ENCODE measurements around the gene BMP5. TPM values are rescaled to one million over a fixed set of nuclear protein-coding genes. Genes with fewer than 3 reads are reported as not detected.

The BMP5 gene
- polyA plus RNA-seq, 1 donor (not counting 4 experiments of a cell fraction or from before 2014, with no cell fraction given), result not detected

GRCh38 chr6:55874316-55874715 is 1.1 kb downstream of the BMP5 start:
- H3K27ac ChIP-seq (ENCODE audit: control insufficient read depth, insufficient read depth, low read length), result no peak overlapping the region
- no peak overlapping the region for H3K9ac ChIP-seq (ENCODE audit: control insufficient read depth, extremely low read depth, insufficient read depth, low read length)
- H3K4me2 ChIP-seq (ENCODE audit: control insufficient read depth, extremely low read depth, insufficient read depth, low read depth, low read length), result no peak overlapping the region
- no peaks in the 10 kb centered on the region for H4K20me1 ChIP-seq (ENCODE audit: control insufficient read depth, extremely low read depth, insufficient read depth, low read length)
- DNase-seq (ENCODE audit: low read depth, low spot score) (no peak), FAIRE-seq (no peak)
- no peaks in the 10 kb centered on the region for H3K9me1 ChIP-seq (ENCODE audit: control insufficient read depth, extremely low read depth, insufficient read depth, low read length)
- no peak overlapping the region for H2AFZ ChIP-seq (ENCODE audit: control insufficient read depth, low read length)
- dilution Hi-C loops (cut with MboI; ENCODE audit: extremely low pct_ligation_motif_present, low sequenced_read_pairs), result no loop called here
- TF ChIP-seq CTCF (optimal IDR thresholded peaks at IDR 0.05 in 1 of 3, IDR thresholded peaks at IDR 0.05 in 1 of 3, conservative IDR thresholded peaks at IDR 0.05 in 1 of 3; ENCODE audit: extremely low read depth in 1 of 3, insufficient read depth in 2 of 3, low read length in 3 of 3), result no peak
- no peak for TF ChIP-seq EZH2 (IDR thresholded peaks at IDR 0.05; ENCODE audit: low read length)
- H3K27me3 ChIP-seq (ENCODE audit: control insufficient read depth, extremely low read depth, insufficient read depth, low read length), result no peaks in the 10 kb centered on the region
- H3K9me3 ChIP-seq (ENCODE audit: control insufficient read depth, low read depth, low read length), result no peaks in the 10 kb centered on the region
- no peak overlapping the region for H3K4me3 ChIP-seq (ENCODE audit: control insufficient read depth in 2 of 3, extremely low read depth in 1 of 3, insufficient read depth in 2 of 3, low read depth in 1 of 3, low read length in 3 of 3)
- H3K4me1 ChIP-seq (ENCODE audit: control insufficient read depth, extremely low read depth, insufficient read depth, low read length), result peaks cover 8% of the 10 kb centered on the region
- no peaks in the 10 kb centered on the region for H3K36me3 ChIP-seq (ENCODE audit: control insufficient read depth in 2 of 2, extremely low read depth in 1 of 2, insufficient read depth in 2 of 2, low read length in 2 of 2)
- H3K79me2 ChIP-seq (ENCODE audit: control insufficient read depth, insufficient read depth, low read length), result no peaks in the 10 kb centered on the region

- no peaks in the 10 kb centered on the region for H4K20me1 ChIP-seq (ENCODE audit: control insufficient read depth, extremely low read depth, insufficient read depth, low read length)
- H3K36me3 ChIP-seq (ENCODE audit: control insufficient read depth in 2 of 2, extremely low read depth in 1 of 2, insufficient read depth in 2 of 2, low read length in 2 of 2), result no peaks in the 10 kb centered on the region
- TF ChIP-seq EZH2 (IDR thresholded peaks at IDR 0.05; ENCODE audit: low read length), result no peak
- TF ChIP-seq CTCF (optimal IDR thresholded peaks at IDR 0.05 in 1 of 3, IDR thresholded peaks at IDR 0.05 in 1 of 3, conservative IDR thresholded peaks at IDR 0.05 in 1 of 3; ENCODE audit: extremely low read depth in 1 of 3, insufficient read depth in 2 of 3, low read length in 3 of 3), result no peak
- no peak overlapping the region for H3K4me3 ChIP-seq (ENCODE audit: control insufficient read depth in 2 of 3, extremely low read depth in 1 of 3, insufficient read depth in 2 of 3, low read depth in 1 of 3, low read length in 3 of 3)
- H3K4me1 ChIP-seq (ENCODE audit: control insufficient read depth, extremely low read depth, insufficient read depth, low read length), result peaks cover 20% of the 10 kb centered on the region
- H3K79me2 ChIP-seq (ENCODE audit: control insufficient read depth, insufficient read depth, low read length), result no peaks in the 10 kb centered on the region
- no peak overlapping the region for H3K4me2 ChIP-seq (ENCODE audit: control insufficient read depth, extremely low read depth, insufficient read depth, low read depth, low read length)
- H3K9ac ChIP-seq (ENCODE audit: control insufficient read depth, extremely low read depth, insufficient read depth, low read length), result no peak overlapping the region
- no peak for FAIRE-seq
- dilution Hi-C loops (cut with MboI; ENCODE audit: extremely low pct_ligation_motif_present, low sequenced_read_pairs), result no loop called here
- no peaks in the 10 kb centered on the region for H3K9me1 ChIP-seq (ENCODE audit: control insufficient read depth, extremely low read depth, insufficient read depth, low read length)
- no peak overlapping the region for H2AFZ ChIP-seq (ENCODE audit: control insufficient read depth, low read length)
- H3K9me3 ChIP-seq (ENCODE audit: control insufficient read depth, low read depth, low read length), result no peaks in the 10 kb centered on the region
- H3K27me3 ChIP-seq (ENCODE audit: control insufficient read depth, extremely low read depth, insufficient read depth, low read length), result no peaks in the 10 kb centered on the region
- no peak overlapping the region for H3K27ac ChIP-seq (ENCODE audit: control insufficient read depth, insufficient read depth, low read length)
- DNase-seq (ENCODE audit: low read depth, low spot score), result no peak
Measured at GRCh38 chr6:55872866-55873265, 2.5 kb downstream of the BMP5 start.

All from keratinocyte (primary cell).